HG03066 (cell line): ENCODE data around the gene ZCCHC24.

Source experiments
- ATAC-seq: cut with Tn5 transposase; IDR thresholded peaks from one replicate; pipeline ENCODE4 v1.9.1; 2021; ENCODE audit warnings: low read depth; ENCODE audit not compliant: unreplicated experiment

Gene ZCCHC24

DNA sequence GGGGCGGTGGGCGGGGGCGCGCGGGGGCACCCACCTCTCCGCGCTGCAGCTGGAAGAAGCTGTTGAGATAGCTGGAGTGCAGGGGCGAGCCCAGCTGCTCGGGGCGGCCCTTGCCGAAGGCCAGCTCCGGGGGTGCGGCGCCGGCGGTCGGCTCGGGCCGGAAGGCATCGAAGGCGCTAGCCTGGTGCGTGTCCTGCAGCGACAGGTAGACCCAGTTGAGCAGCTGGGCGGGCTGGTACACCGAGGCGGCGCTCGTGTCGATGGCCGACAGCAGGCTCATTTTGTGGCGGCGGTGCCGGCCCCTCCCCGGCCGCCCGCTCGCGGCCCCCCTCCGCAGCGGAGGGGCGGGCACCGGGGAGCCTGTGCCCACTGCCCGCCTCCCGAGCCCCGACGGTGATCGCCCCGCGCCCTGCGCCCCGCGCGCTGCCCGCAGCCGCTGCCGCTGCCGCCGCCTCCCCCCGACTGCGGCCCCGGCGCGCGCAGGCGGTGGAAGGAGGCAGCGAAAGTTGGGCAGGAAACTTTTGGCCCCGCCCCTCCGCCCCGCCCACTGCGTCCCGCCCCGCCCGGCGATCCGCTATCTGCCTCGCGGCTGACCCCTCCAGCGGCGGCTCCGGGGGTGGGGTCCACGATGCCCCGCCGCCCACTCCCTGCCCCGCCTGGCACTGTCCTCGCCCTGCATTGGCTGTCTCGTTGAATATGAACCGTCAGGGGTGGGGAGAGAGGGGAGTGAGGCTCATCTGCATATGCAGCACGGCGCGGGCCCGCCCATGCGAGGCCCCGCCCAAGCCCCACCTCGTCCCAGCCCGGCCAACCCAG, at the start of gene ZCCHC24:
TSS of gene ZCCHC24 (minus strand) at position 464 of the 816 bp plus-strand sequence. CDS start at position 280, 184 bp downstream.
- ATAC-seq: peak; percentile 92

DNA sequence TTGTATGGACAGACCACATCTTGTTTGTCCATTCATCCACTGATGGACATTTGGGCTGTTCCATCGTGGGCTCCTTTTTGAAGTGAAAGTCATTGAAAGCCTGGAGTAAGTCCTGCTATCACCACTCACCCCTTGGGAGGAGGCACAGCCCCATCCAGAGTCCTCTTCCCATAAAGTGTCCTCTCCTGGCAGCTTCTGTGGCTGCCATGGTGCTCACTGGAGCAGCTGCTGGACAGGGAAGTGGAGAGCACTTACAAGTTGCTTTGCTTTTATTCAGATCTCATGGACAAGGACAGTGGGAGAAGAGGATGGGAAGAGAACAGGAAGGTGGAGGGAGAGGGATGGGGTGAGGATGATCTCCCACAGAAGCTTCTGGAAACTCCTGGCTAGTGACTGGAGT, 48.4 kb upstream of the ZCCHC24 start:
- no peak for ATAC-seq

DNA sequence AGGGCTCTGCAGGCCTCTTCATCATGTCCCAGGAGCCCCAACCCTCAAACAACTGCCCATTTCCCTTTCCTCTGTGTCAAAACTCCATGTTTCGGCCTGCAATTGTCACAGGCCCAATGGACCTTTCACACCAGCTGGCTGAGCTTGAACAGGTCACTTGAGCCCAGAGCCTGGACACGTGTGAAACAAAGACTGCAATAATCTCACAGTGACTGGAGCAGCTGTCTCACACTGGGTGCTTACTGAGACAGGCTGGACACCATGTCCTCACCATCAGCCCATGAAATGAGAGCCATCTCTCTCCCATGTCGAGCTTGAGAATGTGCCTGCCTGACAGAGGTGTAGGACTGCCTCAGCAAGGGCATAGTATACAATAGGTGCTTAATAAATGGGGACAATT, 47.4 kb upstream of the ZCCHC24 start:
- no peak for ATAC-seq

DNA sequence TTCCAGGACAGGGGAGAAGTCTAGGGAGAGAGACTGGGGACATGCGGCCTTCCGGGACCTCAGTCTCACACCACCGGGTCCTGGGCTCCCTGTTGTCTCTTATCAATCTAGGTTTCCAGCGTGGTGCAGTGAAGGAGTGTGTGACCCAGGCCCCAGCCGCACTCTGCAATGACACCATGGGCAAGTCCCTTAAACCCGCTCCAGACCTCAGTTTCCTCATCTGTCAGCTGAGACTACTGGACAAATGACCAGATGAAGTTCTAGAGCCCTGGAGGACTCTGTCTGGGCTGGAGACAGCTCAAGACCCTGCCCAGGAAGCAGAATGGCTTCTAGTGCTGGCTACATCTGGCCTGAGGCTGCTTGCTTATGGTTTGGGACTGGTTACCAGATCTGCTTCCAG, 46.8 kb upstream of the ZCCHC24 start:
- ATAC-seq: no peak

DNA sequence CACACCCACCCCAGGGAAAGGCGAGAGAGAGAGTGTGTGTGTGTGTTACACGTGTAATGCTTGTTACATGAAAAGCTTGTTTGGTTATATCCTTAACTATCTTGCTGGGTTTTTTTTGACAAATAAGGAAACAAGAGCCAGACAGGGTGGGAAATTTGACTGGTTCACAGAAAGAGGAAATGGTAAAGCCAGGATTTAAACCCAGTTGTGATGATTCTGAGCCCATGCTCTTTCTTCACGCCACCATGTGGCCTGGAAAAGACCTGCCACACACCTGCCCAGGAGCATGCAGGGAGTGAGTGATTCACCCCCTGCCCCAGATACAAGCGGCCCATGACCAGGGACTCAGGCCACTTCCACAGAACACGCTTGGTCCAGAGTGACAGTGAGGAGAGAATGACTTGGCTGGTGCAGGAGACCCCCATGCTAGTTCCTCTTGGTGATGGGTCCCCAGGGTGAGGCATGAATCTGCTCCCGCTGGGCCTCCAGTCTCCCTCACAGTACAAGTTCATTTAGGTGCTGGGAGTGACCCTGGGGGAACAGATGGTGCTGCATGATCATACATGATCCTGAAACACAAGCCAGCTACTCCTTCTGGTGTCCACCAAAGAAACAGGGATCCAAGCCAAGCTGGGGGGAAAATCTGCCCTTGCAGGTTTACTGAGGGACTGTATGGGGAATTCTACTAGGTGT, 45.9 kb upstream of the ZCCHC24 start:
- no peak for ATAC-seq

DNA sequence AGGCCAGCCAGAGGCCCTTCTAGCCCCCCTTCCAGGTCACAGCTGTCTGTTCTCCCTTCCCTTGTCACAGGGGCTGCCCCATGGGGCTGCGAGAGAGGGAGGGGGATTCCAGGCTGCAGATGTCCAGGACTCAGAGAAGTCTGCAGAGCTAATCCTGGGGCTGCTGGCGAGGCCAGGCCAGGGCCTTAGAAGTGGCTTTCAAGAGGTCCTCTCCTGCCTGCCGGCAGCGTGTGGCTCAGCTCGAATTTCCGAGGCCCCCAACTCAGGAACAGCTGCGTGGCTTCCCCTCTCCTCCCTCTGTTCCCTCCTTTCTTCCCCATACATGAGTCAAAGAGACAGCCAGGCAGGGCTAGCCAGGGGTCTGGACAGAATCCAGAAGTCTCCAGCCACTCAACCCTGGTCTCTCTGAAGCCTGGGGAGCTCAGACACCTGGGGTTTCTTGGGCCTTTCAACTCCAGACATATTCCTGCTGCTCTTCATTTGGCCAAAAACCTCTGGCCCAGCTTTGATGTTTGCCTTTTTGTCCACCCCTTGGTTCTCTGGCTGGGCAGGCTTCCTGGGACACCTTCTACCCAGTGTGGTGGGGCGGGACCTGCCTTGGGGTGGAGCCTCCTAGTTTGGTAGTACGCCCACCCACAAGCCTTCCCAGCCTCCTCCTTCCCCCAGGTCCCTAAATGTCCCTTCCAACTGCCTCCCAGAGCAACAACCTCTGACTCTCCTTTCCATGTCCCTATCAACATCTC, 45.1 kb upstream of the ZCCHC24 start:
- ATAC-seq: no peak

DNA sequence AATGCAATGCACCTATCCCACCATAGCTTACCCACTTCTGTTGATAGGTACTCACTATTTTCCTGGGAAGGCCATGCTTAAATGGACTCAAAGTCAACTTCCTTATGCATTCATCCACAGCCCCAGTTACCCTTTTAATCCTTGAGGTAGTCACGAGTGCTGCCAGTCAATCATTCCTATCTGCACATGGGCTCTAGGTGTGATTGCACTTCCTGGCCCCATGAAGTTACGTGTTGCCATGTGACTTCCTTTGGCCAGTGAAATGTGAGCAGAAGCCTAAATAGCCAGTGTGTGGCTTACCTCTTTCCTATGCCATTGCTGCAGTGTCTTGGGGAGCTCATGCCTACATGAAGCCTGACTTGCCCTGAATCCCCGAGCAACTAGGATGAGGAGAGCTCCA, 43.4 kb upstream of the ZCCHC24 start:
- no peak for ATAC-seq

DNA sequence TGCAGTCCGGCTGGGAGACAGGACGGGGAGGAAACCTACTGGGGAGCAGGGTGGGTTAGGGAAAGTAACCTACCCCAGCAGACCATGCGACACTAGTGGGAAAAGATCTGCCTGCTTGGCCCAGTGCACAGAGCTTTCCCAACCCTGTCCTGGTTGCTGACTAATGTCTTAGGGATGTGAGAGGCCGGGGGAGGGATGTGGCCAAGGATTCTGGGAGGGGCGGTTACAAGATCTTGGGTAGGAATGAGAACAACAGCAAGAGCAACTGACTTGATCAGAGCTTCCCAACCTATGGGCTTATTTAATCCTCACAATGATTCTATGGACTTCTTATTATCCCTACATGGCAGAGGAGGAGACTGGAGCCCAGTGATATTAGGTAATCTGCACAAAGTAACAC, 42.9 kb upstream of the ZCCHC24 start:
- no peak for ATAC-seq

DNA sequence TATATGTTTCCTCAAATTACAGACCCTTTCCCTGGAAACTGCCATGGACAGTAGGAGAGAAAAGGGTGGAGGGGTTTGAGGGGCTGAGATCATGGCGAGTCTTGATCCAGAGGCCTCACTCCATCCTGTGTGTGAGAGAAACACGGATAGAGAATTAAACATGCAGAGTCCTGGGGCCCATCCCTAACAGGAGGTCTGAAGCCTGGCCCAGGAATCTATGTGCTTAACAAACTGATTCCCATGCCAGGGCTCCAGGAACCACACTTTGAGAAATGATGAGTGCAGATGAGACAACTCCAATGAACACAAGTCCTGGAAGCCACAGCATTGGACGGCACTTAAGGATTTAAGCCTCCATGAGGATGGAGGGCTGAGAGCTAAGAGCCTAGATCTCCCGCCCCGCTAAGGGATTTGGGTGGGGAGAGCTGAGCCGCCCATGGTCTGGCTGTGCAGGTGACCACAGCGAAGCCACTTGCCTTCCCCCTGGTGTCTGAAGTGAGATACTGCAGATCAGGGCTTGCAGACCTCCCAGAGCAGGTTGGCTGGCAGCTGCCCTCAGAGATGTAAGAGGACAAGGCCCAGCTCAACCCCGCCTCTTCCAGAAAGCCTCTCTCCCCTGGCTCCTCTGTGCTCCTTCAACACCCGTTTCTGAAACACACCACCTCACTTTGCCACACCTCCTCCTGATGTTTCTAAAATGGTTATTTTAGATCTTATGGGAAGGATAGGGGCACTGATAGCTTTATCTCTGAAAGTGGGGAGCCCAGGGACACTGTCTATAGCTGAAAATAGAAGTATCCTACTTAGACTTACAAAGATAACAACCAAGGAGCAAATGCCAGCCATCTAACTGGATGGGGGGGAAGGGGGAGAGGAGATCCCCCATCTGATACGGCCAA, 42.1 kb upstream of the ZCCHC24 start:
- peak; percentile 79 for ATAC-seq

DNA sequence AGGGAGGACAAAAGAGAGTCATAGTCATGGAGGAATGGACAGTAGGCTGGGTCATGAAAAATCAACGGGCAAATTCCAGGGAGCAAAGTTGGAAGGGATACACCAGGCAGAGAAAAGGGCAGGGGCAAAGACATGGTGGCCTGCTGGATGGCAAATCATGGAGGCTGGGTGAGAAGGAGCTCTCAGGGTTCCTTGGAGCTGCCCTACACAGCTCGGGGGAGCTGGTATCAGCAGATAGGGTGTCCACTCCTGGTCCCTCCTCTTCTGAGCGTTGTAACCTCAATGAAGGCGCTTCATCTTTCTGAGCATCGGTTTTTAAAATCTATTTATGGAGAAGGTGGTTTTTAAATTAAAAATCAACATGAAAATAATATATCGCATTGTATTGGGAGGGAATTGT, 39.1 kb upstream of the ZCCHC24 start:
- no peak for ATAC-seq

DNA sequence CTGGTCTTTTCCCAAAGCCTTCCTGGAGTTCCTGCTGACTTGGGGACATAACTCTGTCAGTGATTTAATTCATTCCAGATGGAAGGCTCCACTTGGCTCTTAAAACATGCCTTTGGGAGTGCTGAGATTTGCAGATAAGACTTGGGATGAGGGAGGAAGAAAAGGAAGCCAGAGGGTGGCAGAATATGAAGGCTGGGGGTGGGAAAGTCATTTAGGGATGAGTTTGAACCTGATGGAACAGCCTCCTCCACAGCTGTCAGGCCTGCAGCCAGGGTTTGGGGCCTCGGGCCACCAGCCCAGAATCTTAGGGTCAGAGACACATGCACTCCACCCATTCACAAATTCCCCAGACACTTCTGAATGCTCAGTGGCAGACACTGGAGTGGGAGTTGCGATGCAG, 38.5 kb upstream of the ZCCHC24 start:
- no peak for ATAC-seq

DNA sequence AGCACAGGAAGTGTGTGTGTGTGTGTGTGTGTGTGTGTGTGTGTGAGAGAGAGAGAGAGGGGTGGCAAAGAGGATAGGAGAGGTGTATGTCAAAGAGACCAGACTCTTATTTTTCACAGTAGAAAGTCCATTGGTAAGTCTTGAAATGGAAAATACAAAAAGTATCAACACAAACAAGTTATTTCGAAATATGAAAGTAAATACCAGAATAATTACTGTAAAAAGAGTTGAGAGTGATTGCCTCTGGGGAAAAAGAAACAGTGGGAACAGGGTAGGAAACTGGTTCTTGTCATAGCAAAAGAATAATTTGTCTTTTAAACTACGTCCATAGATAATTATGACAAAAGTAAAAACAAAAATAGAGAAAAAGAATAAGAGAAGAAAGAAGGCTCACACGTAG, 37.9 kb upstream of the ZCCHC24 start:
- no peak for ATAC-seq

DNA sequence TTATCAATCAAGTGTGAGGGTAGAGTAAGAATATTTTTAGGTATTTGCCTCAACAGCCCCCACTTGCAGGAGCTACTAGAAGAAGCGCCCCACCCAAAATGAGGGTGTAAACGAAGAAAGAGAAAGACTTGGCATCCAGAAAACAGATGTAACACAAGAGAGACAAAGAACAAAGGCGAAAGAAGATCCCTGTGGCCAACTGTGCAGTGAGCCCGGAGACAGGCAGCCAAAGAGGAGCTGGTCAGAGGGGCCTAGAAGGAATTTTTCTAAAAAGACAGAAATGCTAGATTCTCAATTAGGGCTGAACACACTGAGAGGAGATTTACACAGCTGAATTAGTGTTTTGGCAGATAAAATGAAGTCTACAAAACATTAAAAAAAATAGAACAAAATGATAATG, 37.3 kb upstream of the ZCCHC24 start:
- ATAC-seq: no peak

DNA sequence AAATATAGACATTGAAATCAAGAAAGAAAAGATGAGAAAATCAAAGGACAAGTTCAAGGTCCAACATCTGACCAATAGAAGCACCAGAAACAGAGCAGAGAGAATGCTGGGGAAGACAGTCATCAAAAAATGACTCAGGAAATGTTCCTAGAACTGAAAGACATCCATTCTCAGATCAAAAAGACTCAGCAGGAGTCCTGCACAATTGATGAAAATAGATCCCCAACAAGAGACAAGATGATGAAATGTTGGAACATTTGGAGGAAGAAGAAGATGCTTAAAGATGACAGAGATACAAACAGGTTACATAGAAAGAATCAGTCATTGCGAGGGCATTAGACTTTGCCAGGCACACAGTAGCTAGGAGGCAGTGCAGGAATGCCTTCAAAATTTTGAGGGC, 36.9 kb upstream of the ZCCHC24 start:
- no peak for ATAC-seq

DNA sequence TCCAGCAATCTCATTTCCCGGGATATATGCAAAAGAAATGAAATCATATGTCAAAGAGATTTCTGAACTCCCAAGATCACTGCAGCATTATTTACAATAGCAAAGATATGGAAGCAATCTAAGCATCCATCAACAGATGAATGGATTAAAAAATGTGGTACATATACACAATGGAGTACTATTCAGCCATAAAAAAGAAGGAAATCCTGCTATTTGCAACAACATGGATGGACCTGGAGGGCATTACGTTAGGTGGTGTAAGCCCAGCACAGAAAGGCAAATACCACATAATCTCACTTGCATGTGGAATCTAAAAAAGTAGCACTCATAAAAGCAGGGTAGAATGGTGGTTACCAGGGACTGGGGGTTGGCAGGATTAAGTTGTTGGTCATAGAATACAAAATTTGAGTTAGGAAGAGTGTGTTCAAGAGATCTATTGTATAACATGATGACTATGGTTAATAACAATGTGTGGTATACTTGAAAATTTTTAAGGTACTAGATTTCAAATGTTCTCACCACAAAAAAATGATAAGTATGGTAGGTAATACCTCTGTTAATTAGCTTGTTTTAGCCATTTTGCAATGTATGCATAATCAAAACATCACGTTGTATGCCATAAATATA, 34.0 kb upstream of the ZCCHC24 start:
- no peak for ATAC-seq

DNA sequence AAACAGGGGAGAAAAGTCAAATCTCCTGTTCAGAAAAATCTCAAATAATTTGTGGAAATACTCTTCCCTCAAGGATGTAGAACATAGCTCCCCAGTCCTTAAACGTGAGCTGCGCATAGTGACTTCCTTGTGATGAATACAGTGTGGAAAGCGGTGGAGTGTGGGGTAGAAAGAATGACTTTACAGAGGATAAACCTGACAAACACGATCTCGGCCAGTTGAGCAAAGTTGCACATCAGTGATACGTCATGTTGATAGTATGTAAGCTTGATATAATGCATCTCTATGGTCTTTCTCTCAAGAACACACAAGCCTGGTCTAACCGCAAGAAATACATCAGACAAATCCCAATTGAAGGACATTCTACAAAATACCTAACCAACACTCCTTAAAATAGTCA, 32.0 kb upstream of the ZCCHC24 start:
- ATAC-seq: no peak

DNA sequence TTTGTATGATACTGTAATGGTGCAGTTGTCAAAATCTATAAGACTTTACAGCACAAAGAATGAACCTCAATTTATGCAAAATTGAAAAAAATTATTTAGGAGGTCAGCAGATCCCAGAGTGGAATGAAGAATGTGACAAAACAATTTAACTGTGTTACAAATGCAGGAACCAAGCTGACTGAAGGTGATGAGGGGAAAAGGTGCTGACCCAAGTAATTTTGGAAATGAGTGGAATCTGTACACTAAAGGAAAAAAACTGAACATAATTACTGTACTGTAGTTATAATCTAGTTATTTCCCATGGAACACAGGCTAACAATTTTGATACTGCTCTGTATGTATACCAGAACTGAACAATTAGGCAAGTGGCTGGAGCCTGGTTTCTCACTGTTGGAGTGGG, 31.2 kb upstream of the ZCCHC24 start:
- ATAC-seq: no peak

DNA sequence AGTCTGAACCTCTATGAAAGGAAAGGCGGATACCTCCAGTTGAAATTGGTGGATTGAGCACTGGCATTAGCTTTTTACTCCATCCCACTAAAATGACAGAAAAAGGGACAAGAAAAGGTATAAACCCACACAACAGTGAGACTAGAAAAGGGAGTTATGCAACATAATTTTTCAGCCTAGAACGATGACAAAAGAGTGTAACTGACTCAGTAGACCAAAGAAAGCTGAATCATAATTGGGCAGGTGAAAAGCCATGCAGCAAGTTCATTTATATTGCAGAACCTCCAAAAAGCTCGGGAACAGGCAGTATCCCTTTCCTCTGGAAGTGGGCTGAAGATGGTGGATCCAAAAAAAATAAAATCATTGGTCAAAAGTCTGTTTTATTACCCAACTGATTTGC, 30.5 kb upstream of the ZCCHC24 start:
- no peak for ATAC-seq

DNA sequence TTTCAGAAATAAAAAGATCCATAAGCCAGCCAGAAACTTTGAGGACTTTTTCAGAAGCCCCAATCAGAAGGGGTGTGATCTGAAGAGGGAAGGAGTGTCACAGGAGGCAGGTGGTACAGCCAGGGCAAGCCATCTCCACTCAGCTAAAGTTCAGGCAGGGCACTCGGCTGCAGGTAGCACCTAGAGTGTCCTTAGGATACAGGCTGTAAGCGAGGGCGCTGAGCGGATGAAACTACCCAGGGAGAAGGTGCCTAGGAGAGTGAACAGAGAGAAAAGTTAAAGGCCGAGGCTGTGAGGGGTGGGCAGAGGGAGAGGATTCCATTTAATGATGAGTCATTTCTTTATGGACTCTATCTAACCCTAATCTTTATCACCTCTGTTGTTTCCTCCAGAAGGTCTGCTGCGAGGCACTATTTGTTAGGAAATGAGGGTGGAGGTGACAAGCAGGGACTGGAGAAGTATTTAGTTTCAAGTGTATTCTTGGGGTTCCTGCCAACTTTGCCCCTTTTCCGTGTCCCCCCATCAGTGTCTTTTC, 29.8 kb upstream of the ZCCHC24 start:
- ATAC-seq: no peak
